GM12865 (cell line): Measurements from ENCODE around the gene QSOX2.

Experiments
- DNase-seq: peaks from one replicate; pipeline ENCODE4 v3.0.0; 2010; ENCODE audit warnings: low read depth
- H3K4me3 ChIP-seq: 2 replicates; pipeline ENCODE4 v1.5.1; 2011; ENCODE audit warnings: mild to moderate bottlenecking, low read depth, low read length, control low read depth
- TF ChIP-seq, protein P1 (sequence below): IDR thresholded peaks from 2 replicates; pipeline ENCODE4 v1.5.1; 2011; ENCODE audit warnings: low read length, control low read depth, low read depth, inconsistent platforms; ENCODE audit not compliant: insufficient read depth; ENCODE audit errors: missing control alignments

The QSOX2 gene

DNA sequence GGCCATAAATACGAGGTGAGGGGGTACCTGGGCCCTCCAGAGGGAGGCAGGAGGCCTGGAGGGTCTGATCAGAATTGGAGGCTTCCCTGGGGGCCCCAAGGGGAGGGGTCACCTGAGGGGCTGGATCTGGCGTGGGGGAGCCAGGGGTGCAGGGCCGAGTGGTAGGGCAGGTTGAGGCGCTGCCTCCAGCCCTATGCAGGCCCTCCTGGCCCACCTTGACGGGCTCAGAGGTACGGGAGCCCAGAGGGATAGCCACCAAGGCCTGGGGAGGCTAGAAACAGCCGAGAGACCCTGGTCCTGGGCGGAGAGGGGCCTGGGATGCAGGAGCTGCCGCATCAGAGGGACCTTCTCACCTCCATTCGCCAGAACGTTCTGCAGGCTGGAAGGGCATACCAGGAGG is 65.0 kb downstream of the QSOX2 start:
- TF ChIP-seq, protein P1, sequence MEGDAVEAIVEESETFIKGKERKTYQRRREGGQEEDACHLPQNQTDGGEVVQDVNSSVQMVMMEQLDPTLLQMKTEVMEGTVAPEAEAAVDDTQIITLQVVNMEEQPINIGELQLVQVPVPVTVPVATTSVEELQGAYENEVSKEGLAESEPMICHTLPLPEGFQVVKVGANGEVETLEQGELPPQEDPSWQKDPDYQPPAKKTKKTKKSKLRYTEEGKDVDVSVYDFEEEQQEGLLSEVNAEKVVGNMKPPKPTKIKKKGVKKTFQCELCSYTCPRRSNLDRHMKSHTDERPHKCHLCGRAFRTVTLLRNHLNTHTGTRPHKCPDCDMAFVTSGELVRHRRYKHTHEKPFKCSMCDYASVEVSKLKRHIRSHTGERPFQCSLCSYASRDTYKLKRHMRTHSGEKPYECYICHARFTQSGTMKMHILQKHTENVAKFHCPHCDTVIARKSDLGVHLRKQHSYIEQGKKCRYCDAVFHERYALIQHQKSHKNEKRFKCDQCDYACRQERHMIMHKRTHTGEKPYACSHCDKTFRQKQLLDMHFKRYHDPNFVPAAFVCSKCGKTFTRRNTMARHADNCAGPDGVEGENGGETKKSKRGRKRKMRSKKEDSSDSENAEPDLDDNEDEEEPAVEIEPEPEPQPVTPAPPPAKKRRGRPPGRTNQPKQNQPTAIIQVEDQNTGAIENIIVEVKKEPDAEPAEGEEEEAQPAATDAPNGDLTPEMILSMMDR: no peak
- H3K4me3 ChIP-seq: no peak overlapping the region
- no peak for DNase-seq

DNA sequence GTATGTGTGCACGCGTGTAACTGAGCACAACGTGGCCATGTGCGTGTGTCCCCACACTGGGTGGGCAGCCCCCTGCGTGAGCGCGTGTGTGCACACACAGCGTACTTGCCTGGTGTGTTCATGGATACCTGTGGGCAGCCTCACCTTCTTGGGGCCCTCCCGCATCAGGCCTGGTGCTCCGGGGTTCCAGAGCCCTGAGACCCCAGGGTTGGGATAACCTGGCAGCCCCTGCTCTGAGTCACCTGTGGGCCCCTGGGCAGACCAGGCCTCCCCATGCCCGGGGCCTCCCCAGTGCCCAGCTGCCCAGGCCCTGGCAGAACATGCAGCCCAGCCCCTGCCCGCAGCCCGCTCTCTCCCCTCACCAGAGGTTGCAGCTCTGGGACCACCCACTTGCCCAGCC is 65.9 kb downstream of the QSOX2 start:
- TF ChIP-seq, protein P1: no peak
- DNase-seq: no peak
- no peak overlapping the region for H3K4me3 ChIP-seq

DNA sequence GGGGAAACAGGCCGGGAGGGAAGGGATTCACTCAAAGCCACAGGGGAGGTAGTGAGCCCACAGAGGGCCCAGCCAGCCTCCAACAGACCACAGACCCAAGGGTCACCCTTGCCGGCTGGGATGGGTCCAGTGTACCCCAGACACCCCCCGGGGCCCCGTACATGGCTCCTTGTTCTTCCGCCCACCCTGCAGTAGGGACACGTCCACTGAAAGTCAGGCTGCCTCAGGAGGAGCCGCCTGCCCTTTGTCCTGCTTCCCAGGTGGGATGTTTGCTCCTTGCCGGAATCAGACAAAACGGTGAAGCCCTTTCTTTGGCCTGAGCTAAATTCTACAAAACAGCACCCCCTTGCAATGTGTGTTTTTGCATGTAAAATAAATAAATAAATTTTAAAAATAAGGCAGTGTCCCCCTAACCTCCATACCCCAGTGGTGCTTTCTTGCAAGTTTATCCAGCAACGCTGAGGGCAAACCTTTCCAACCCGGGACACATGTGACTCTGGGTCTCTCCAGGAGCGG is 66.5 kb downstream of the QSOX2 start:
- DNase-seq: no peak
- TF ChIP-seq, protein P1: no peak
- no peak overlapping the region for H3K4me3 ChIP-seq

DNA sequence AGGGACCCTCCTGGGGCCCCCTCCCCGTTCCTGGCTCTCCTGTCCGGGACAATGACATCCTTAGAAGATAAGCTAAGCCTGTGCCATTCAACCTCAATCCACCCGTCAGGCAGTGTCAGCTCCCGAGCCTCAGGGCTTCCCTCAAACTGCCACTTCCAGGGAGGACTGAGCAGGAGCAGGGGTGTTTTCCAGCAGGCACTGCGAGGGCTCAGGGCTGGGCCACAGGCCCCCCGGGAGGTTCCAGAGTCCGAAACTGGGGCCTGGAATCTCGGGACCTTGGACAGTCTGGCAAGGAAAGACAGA is 66.9 kb downstream of the QSOX2 start:
- TF ChIP-seq, protein P1: no peak
- DNase-seq: no peak
- H3K4me3 ChIP-seq: no peak overlapping the region

DNA sequence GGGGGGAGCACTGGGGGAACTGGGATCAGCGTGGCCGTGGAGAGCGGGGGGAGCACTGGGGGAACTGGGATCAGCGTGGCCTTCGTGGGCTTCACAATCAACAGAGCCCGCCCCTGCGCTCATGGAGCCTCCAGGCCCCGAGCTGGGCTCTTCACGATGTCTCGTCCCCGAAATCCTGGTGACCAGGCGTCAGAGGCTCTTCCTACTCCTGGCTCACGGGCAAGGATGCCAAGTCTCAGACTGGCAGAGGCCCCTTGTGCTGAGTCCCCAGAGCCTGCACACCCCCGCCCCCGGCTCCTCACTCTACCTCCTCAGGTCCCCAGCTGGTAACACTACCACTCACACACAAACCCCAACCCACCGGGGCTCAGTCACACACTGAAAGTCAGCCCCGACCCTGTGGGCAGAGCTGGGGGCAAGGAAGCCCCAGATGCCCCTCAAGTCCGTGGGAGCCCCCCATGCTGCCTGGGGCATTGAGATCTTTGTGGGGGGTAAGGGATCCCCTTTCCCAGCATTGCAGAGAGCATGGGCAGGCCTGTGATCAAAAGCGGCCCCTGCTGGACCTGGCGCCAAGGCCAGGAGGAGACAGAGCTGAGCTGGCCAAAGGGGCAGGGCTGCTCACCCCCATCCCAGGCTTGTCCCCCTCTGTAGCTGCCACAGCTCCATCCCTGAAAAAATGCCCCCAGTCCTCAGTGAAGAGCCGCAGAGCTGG is 67.4 kb downstream of the QSOX2 start:
- TF ChIP-seq, protein P1: no peak
- H3K4me3 ChIP-seq: no peak overlapping the region

DNA sequence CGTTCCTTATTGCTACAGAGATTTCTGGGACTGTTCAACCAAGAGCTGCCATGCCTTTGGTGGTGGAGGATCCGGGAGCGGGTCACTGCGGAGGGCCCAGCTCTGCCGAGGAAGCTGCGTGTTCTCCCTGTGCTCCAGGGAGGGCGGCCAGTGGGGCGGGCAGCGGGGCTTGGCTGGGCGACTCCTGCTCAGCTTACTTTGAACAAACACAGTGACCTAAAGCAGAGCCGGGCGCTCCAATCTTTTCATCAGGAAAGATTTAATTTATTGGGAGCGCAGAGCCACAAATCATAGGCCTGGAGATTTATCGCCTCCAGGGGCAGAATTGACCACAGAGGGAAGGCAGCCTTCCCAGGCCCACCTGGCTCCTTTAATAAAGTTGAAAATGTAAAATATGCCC is 68.4 kb downstream of the QSOX2 start:
- no peak for DNase-seq
- TF ChIP-seq, protein P1: no peak
- no peak overlapping the region for H3K4me3 ChIP-seq

More for the DNA sequence above, 67.4 kb downstream of the QSOX2 start:
- DNase-seq: no peak
